Astrocyte (in vitro differentiated cells and primary cell): ENCODE data around the gene PALM2AKAP2.

Experiments
- CTCF ChIP-seq: IDR thresholded peaks from 2 replicates; pipeline ENCODE4 v1.5.1; 2011; ENCODE audit warnings: low read depth, mild to moderate bottlenecking, inconsistent platforms, low read length, moderate library complexity; ENCODE audit not compliant: insufficient read depth
- EZH2 ChIP-seq: IDR thresholded peaks from 2 replicates; pipeline ENCODE4 v1.6.1; 2012; ENCODE audit warnings: mild to moderate bottlenecking, low read length, inconsistent platforms; ENCODE audit not compliant: insufficient read depth

DNA sequence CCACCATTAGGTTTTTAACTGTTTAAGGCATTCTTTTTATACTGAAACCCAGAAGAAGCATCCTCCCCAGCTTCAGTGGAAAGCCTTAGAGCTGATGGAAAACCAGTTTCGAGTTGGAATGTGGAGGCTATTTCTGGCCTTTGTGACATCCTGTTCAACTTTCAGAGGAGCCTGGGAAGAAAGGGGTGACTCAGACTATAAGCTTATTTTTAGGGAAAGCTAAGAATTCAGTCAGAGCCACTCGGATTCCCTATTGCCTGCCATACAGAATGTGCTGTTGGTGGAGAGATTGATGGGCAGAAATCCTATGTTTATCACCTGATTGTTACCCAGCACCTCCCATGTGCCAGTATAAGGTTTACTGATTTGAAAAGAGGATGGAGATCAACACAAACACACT is 19.8 kb downstream of the PALM2AKAP2 start:
- TF ChIP-seq EZH2, result no peak
- TF ChIP-seq CTCF, result no peak
